GM19395 (cell line): ENCODE measurements around the gene ELOVL4.

ENCODE experiments used
- ATAC-seq: cut with Tn5 transposase; IDR thresholded peaks from one replicate; pipeline ENCODE4 v1.9.1; 2021; ENCODE audit warnings: mild to moderate bottlenecking, moderate library complexity; ENCODE audit not compliant: unreplicated experiment

The ELOVL4 gene

GRCh38 chr6:79913369-79913768, 34.0 kb downstream of the ELOVL4 start:
- ATAC-seq = no peak

- ATAC-seq = no peak
Measured at GRCh38 chr6:79911992-79912391, 35.4 kb downstream of the ELOVL4 start.

GRCh38 chr6:79909517-79909916, 37.8 kb downstream of the ELOVL4 start:
- ATAC-seq = no peak

GRCh38 chr6:79902046-79902445, 45.3 kb downstream of the ELOVL4 start:
- ATAC-seq = no peak

GRCh38 chr6:79898076-79898475, 49.3 kb downstream of the ELOVL4 start:
- ATAC-seq = no peak

GRCh38 chr6:79896075-79896449, 51.3 kb downstream of the ELOVL4 start:
- no peak for ATAC-seq

GRCh38 chr6:79895382-79896074, 51.8 kb downstream of the ELOVL4 start:
- ATAC-seq = no peak

- no peak for ATAC-seq
Measured at GRCh38 chr6:79894939-79895338, 52.4 kb downstream of the ELOVL4 start.

- ATAC-seq = no peak
Measured at GRCh38 chr6:79888587-79888986, 58.8 kb downstream of the ELOVL4 start.

- ATAC-seq = no peak
Measured at GRCh38 chr6:79878142-79878748, 69.1 kb downstream of the ELOVL4 start.

- no peak for ATAC-seq
Measured at GRCh38 chr6:79874531-79875134, 72.7 kb downstream of the ELOVL4 start.

GRCh38 chr6:79872986-79873385, 74.4 kb downstream of the ELOVL4 start:
- no peak for ATAC-seq

- ATAC-seq = no peak
Measured at GRCh38 chr6:79872303-79872702, 75.0 kb downstream of the ELOVL4 start.

GRCh38 chr6:79869600-79870084, 77.7 kb downstream of the ELOVL4 start:
- ATAC-seq = peak; percentile 100

GRCh38 chr6:79869184-79869583, 78.2 kb downstream of the ELOVL4 start:
- ATAC-seq = no peak

GRCh38 chr6:79868098-79868722, 79.1 kb downstream of the ELOVL4 start:
- ATAC-seq = peak; percentile 47
